Upper lobe of left lung (tissue), 6 donors: Measurements from ENCODE around the gene CHSY1. TPM values are rescaled to one million over a fixed set of nuclear protein-coding genes. Genes with fewer than 3 reads are reported as not detected.

ENCODE experiments used
- ATAC-seq, 2 donors: fragments of 200-7000 bp; cut with Tn5 transposase; one replicate each; pipeline ENCODE4 v1.9.1; 2022; ENCODE audit warnings: mild to moderate bottlenecking in 2 of 2, moderate library complexity in 2 of 2; ENCODE audit not compliant: low FRiP score in 2 of 2
- DNase-seq, 2 donors: peaks; one replicate each; pipeline ENCODE4 v3.0.0-alpha.2; 2019 to 2020
- H3K27ac ChIP-seq, 4 donors: fragments of 200-600 bp; sonication (generic); one replicate each; pipeline ENCODE4 v1.5.1; 2016 to 2019
- H3K27me3 ChIP-seq, 4 donors: fragments of 200-600 bp; sonication (generic); one replicate each; pipeline ENCODE4 v1.5.1; 2017 to 2019
- H3K36me3 ChIP-seq, 4 donors: fragments of 200-600 bp; sonication (generic); one replicate each; pipeline ENCODE4 v1.5.1; 2016 to 2019
- H3K4me1 ChIP-seq, 4 donors: fragments of 200-600 bp; sonication (generic); one replicate each; pipeline ENCODE4 v1.5.1; 2018 to 2019
- H3K4me3 ChIP-seq, 4 donors: fragments of 200-600 bp; sonication (generic); one replicate each; pipeline ENCODE4 v1.5.1; 2017 to 2019; ENCODE audit warnings: mild to moderate bottlenecking in 2 of 4, moderate library complexity in 1 of 4
- H3K9me3 ChIP-seq, 4 donors: fragments of 200-600 bp; sonication (generic); one replicate each; pipeline ENCODE4 v1.5.1; 2018 to 2019
- CTCF ChIP-seq, 6 experiments: fragments of 450-650 bp in 4 of 6; fragments of 200-600 bp in 2 of 6; sonication (generic) in 2 of 6; IDR thresholded peaks; one replicate each; pipeline ENCODE4 v1.5.1; 2016 to 2019; ENCODE audit warnings: antibody characterized with exemption in 6 of 6
- EP300 ChIP-seq, 4 donors: sonication (generic); formaldehyde crosslinking; IDR thresholded peaks; one replicate each; pipeline ENCODE4 v1.5.1; 2017; ENCODE audit warnings: antibody characterized with exemption in 4 of 4, control low read depth in 2 of 4
- POLR2A ChIP-seq, 4 donors: fragments of 450-650 bp; IDR thresholded peaks; one replicate each; pipeline ENCODE4 v1.5.1; 2016 to 2017; ENCODE audit warnings: antibody characterized with exemption in 4 of 4, mild to moderate bottlenecking in 2 of 4
- POLR2AphosphoS5 ChIP-seq, 2 donors: sonication (generic); formaldehyde crosslinking; IDR thresholded peaks; one replicate each; pipeline ENCODE4 v1.5.1; 2017; ENCODE audit warnings: antibody characterized with exemption in 2 of 2
- WGBS, 2 donors: methylation state at CpG; one replicate each; pipeline ENCODE4 v1.1.5; 2017 to 2018; 5-methylcytosine and 5-hydroxymethylcytosine counted together
- total RNA-seq, 6 donors: library from RNA; depleted of rRNA in 4 of 6; stranded (reverse); fragments of >200 nt in 4 of 6; gene quantifications; one replicate each; pipeline versions ENCODE4 v1.1.0 to v1.2.1, GENCODE V29; 2016 to 2021
- donor health status: DM: no; HTN: no; CAD: no; lungs with moderate emphysema.
- donor health status: DM: no; HTN: yes; CAD: no; lungs with severe emphysema.

Gene CHSY1
- total RNA-seq, 6 donors from 2014 or later: 12.4 to 38.3 (median 23.7) TPM

- Histone ChIP-seq H3K36me3 (no peaks in the 10 kb centered on the region), H3K4me1 (peaks cover 0 to 13% (median 6%) of the 10 kb centered on the region in 4 donors), H3K9me3 (peaks cover 0 to 3% (median 0%) of the 10 kb centered on the region in 4 donors), H3K27ac (no peak overlapping the region), H3K27me3 (no peaks in the 10 kb centered on the region), H3K4me3 (no peak overlapping the region)
- 83 to 86% methylated on average over 12 to 14 of the region's 14 CpGs for WGBS, 2 donors
- DNase-seq: no peak
- no peak for TF ChIP-seq CTCF (IDR thresholded peaks at IDR 0.05)
- no peak for TF ChIP-seq POLR2AphosphoS5 (IDR thresholded peaks at IDR 0.05)
- ATAC-seq: no peak
These were observed 113.7 kb downstream of the CHSY1 start for GRCh38 chr15:101138086-101138660.

GRCh38 chr15:101137312-101137940 lies 114.4 kb downstream of the CHSY1 start:
- Histone ChIP-seq H3K4me1 (peaks cover 0 to 13% (median 6%) of the 10 kb centered on the region in 4 donors), H3K36me3 (no peaks in the 10 kb centered on the region), H3K27me3 (no peaks in the 10 kb centered on the region), H3K9me3 (peaks cover 0 to 3% (median 0%) of the 10 kb centered on the region in 4 donors), H3K4me3 (no peak overlapping the region), H3K27ac (peak overlapping the region in 1 of 4 donors; percentile 21)
- WGBS, 2 donors: 64 to 68% methylated on average over 15 to 16 of the region's 16 CpGs
- TF ChIP-seq POLR2AphosphoS5 (IDR thresholded peaks at IDR 0.05): no peak
- TF ChIP-seq CTCF (IDR thresholded peaks at IDR 0.05): no peak
- no peak for TF ChIP-seq EP300 (IDR thresholded peaks at IDR 0.05)
- no peak for TF ChIP-seq POLR2A (IDR thresholded peaks at IDR 0.05)
- DNase-seq (peak in 1 of 2 donors; percentile 41), ATAC-seq (peak in 1 of 2 donors; percentile 26)

- H3K27ac ChIP-seq: peak overlapping the region in 1 of 4 donors; percentile 21
- H3K36me3 ChIP-seq: no peaks in the 10 kb centered on the region
These were observed 115.2 kb downstream of the CHSY1 start for GRCh38 chr15:101136381-101137268.

GRCh38 chr15:101135532-101136166 lies 116.2 kb downstream of the CHSY1 start:
- no peak overlapping the region for H3K27ac ChIP-seq
- ATAC-seq (no peak), DNase-seq (peak in 1 of 2 donors; percentile 58)
- H3K36me3 ChIP-seq: no peaks in the 10 kb centered on the region
- no peaks in the 10 kb centered on the region for H3K27me3 ChIP-seq
- TF ChIP-seq EP300 (IDR thresholded peaks at IDR 0.05) (no peak), POLR2A (IDR thresholded peaks at IDR 0.05) (no peak), CTCF (IDR thresholded peaks at IDR 0.05) (no peak)
- WGBS, 2 donors: 78 to 82% methylated on average over 9 to 14 of the region's 14 CpGs
- peaks cover 0 to 13% (median 6%) of the 10 kb centered on the region in 4 donors for H3K4me1 ChIP-seq
- H3K9me3 ChIP-seq: peaks cover 0 to 3% (median 0%) of the 10 kb centered on the region in 4 donors
- H3K4me3 ChIP-seq: no peak overlapping the region

More at GRCh38 chr15:101136381-101137268, 115.2 kb downstream of the CHSY1 start:
- TF ChIP-seq CTCF (IDR thresholded peaks at IDR 0.05) (no peak), POLR2A (IDR thresholded peaks at IDR 0.05) (no peak), POLR2AphosphoS5 (IDR thresholded peaks at IDR 0.05) (no peak), EP300 (IDR thresholded peaks at IDR 0.05) (no peak)
- H3K27me3 ChIP-seq: no peaks in the 10 kb centered on the region
- H3K4me1 ChIP-seq: peaks cover 0 to 13% (median 6%) of the 10 kb centered on the region in 4 donors
- H3K4me3 ChIP-seq: no peak overlapping the region
- WGBS, 2 donors: 88% methylated on average over 14 of the region's 14 CpGs
- no peak for ATAC-seq
- no peak for DNase-seq
- H3K9me3 ChIP-seq: peaks cover 0 to 3% (median 0%) of the 10 kb centered on the region in 4 donors
